Coronary artery (tissue), 2 donors: ENCODE measurements around the gene ABCB10.

ENCODE experiments used
- DNase-seq: peaks from one replicate; pipeline ENCODE4 v3.0.0-alpha.2; 2017; ENCODE audit warnings: low spot score
- H3K27ac ChIP-seq, 2 donors: fragments of 200-600 bp; sonication (generic); one replicate each; pipeline ENCODE4 v1.5.1; 2016 to 2019
- H3K4me3 ChIP-seq: fragments of 200-600 bp; sonication (generic); 2 replicates; pipeline ENCODE4 v1.5.1; 2016; ENCODE audit warnings: mild to moderate bottlenecking, moderate library complexity
- CTCF ChIP-seq: fragments of 200-600 bp; sonication (generic); IDR thresholded peaks from one replicate; pipeline ENCODE4 v1.5.1; 2019; ENCODE audit warnings: antibody characterized with exemption

The ABCB10 gene

GRCh38 chr1:229547542-229547941 is 11.0 kb downstream of the ABCB10 start:
- H3K27ac ChIP-seq, result no peak overlapping the region
- no peak for DNase-seq
- H3K4me3 ChIP-seq, result no peak overlapping the region
- no peak for TF ChIP-seq CTCF

- no peak for DNase-seq
- H3K4me3 ChIP-seq, result no peak overlapping the region
- H3K27ac ChIP-seq, result no peak overlapping the region
- TF ChIP-seq CTCF, result no peak
These were observed 13.9 kb downstream of the ABCB10 start for GRCh38 chr1:229544587-229544986.

- DNase-seq, result no peak
- Histone ChIP-seq H3K27ac (no peak overlapping the region), H3K4me3 (no peak overlapping the region)
- no peak for TF ChIP-seq CTCF
These were observed 18.5 kb downstream of the ABCB10 start for GRCh38 chr1:229539863-229540506.

- H3K4me3 ChIP-seq, result no peak overlapping the region
- no peak overlapping the region for H3K27ac ChIP-seq
- DNase-seq, result no peak
- no peak for TF ChIP-seq CTCF
These were observed 19.6 kb downstream of the ABCB10 start for GRCh38 chr1:229538945-229539344.

- DNase-seq, result no peak
- Histone ChIP-seq H3K4me3 (no peak overlapping the region), H3K27ac (no peak overlapping the region)
- TF ChIP-seq CTCF, result no peak
These were observed 20.6 kb downstream of the ABCB10 start for GRCh38 chr1:229537894-229538293.

GRCh38 chr1:229536982-229537381 is 21.5 kb downstream of the ABCB10 start:
- TF ChIP-seq CTCF, result no peak
- Histone ChIP-seq H3K4me3 (no peak overlapping the region), H3K27ac (no peak overlapping the region)
- DNase-seq, result no peak

- H3K27ac ChIP-seq, result no peak overlapping the region
- no peak for DNase-seq
- no peak for TF ChIP-seq CTCF
- no peak overlapping the region for H3K4me3 ChIP-seq
These were observed 23.3 kb downstream of the ABCB10 start for GRCh38 chr1:229535230-229535629.
